Measurements from ENCODE around the gene GRAPL.
"Not testable (repeated sequence)": the region's sequence is repeated elsewhere in the genome, so short reads cannot be mapped to it uniquely, and the experiment has no call there.

GRAPL gene

DNA sequence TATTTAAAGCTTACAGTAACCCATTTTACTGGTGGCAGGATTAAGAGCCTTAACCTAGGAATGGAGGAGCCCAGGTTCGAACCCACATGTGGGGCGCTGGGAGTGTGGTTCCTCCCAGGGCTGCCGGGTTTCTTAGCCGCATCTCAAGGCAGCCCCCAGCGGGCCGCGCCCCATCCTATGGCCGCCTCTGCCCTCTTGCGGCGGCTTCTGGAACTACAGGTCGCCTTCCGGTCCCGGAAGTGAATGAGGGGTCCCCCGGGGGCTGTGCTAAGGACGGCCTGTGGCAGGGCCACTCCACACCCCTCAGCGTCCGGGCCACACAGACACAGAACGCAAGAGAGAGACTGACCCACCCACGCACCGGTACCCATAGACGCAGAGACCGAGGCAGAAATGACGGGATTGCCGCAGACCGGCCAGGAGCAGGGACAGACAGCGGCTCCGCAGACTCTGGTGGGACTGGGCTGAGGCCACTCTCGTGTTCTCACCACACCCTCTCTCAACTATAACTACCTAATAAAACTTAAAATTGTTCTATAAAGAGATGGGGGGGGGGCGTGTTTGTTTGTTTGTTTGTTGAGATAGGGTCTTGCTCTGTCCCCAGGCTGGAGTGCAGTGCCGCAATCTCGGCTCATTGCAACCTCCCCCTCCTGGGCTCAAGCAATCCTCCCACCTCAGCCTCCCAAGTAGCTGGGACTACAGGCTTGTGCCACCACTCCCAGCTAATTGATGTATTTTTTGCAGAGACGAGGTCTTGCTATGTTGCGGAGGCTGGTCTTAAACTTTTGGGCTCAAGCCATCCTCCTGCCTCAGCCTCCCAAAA, 69.2 kb downstream of the GRAPL start:
- DNase-seq: not testable (repeated sequence)

DNA sequence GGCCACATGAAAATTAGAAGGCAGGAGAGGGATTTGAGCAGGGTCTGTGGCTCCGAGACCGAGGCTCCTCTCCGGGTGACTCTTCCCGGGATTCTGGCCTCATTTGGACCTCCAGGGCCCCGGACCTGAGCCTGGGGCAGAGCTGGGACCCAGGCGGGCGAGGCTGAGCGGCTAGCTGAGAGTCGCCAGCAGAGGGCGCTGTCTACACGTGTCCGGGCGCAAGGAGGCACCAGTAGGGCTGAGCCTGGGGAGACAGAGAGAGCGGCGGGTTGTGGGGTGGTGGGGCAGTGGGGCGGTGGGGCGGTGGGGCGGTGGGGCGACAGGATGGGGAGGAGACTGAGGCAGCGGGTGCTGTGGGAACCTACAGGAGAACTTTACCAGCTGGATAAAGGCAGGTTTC, 75.1 kb downstream of the GRAPL start:
- not testable (repeated sequence) for DNase-seq

DNA sequence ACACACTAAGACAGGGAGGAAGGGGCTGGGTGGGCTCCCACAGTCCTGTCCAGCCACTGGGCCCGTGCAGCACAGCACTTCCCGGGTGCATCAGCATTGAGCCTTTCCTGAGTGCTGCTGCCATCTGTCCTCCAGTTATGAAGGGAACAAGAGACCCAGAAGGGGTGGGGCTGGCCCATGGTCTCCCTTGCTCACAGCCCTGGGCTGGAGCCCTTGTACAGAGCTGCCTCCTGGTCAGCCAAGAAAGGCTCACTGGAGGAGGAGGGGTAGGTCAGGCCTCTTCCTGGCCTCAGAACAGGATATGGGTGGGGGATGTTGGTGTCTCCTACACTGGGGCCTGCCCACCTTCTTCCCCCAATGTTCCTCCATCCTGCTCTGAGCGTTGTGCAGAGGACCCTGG, 76.0 kb downstream of the GRAPL start:
- not testable (repeated sequence) for DNase-seq
